Ectodermal cell (in vitro differentiated cells): ENCODE data around the gene LDHAL6B.

Experiments
- H3K27ac ChIP-seq: 2 replicates; pipeline ENCODE4 v1.7.0; 2013; ENCODE audit warnings: mild to moderate bottlenecking, low read depth, low read length; ENCODE audit not compliant: insufficient read depth, poor library complexity, severe bottlenecking
- H3K27me3 ChIP-seq: 2 replicates; pipeline ENCODE4 v1.7.0; 2013; ENCODE audit warnings: mild to moderate bottlenecking, low read length; ENCODE audit not compliant: insufficient read depth, control insufficient read depth, poor library complexity, severe bottlenecking
- H3K36me3 ChIP-seq: one replicate; pipeline ENCODE4 v1.7.0; 2013; ENCODE audit warnings: low read length; ENCODE audit not compliant: control insufficient read depth, insufficient read depth
- H3K4me1 ChIP-seq: one replicate; pipeline ENCODE4 v1.7.0; 2013; ENCODE audit warnings: low read length; ENCODE audit not compliant: control insufficient read depth, insufficient read depth
- H3K4me3 ChIP-seq: 2 replicates; pipeline ENCODE4 v1.7.0; 2013; ENCODE audit warnings: low read depth, low read length, control low read depth; ENCODE audit not compliant: insufficient read depth
- H3K9me3 ChIP-seq: 2 replicates; pipeline ENCODE4 v1.7.0; 2013; ENCODE audit warnings: mild to moderate bottlenecking, low read length, moderate library complexity; ENCODE audit not compliant: control insufficient read depth
- WGBS, 2 experiments: methylation state at CpG; one replicate each; pipeline ENCODE4 v1.1.7; 2013; ENCODE audit warnings: missing lambda C conversion rate in 2 of 2; 5-methylcytosine and 5-hydroxymethylcytosine counted together

LDHAL6B gene

GRCh38 chr15:59247364-59247763 lies 40.7 kb downstream of the LDHAL6B start:
- no peaks in the 10 kb centered on the region for H3K9me3 ChIP-seq
- 4% methylated on average over 2 of the region's 2 CpGs for WGBS, 2 experiments

GRCh38 chr15:59249816-59250215 lies 43.2 kb downstream of the LDHAL6B start:
- no peaks in the 10 kb centered on the region for H3K27me3 ChIP-seq
- no peak overlapping the region for H3K27ac ChIP-seq
- H3K9me3 ChIP-seq, result no peaks in the 10 kb centered on the region
- no peak overlapping the region for H3K4me3 ChIP-seq
- no peaks in the 10 kb centered on the region for H3K36me3 ChIP-seq
- 89 to 94% methylated on average over 5 of the region's 5 CpGs for WGBS, 2 experiments
- no peaks in the 10 kb centered on the region for H3K4me1 ChIP-seq

More at GRCh38 chr15:59247364-59247763, 40.7 kb downstream of the LDHAL6B start:
- no peaks in the 10 kb centered on the region for H3K36me3 ChIP-seq
- H3K27me3 ChIP-seq, result no peaks in the 10 kb centered on the region
- no peak overlapping the region for H3K4me3 ChIP-seq
- H3K27ac ChIP-seq, result no peak overlapping the region
- no peaks in the 10 kb centered on the region for H3K4me1 ChIP-seq

GRCh38 chr15:59250249-59250648 lies 43.6 kb downstream of the LDHAL6B start:
- Histone ChIP-seq H3K9me3 (no peaks in the 10 kb centered on the region), H3K27ac (no peak overlapping the region), H3K36me3 (no peaks in the 10 kb centered on the region), H3K27me3 (no peaks in the 10 kb centered on the region), H3K4me3 (no peak overlapping the region), H3K4me1 (no peaks in the 10 kb centered on the region)
- 94% methylated on average over 13 of the region's 13 CpGs for WGBS, 2 experiments

- Histone ChIP-seq H3K9me3 (no peaks in the 10 kb centered on the region), H3K36me3 (no peaks in the 10 kb centered on the region), H3K4me1 (no peaks in the 10 kb centered on the region), H3K4me3 (no peak overlapping the region), H3K27ac (no peak overlapping the region), H3K27me3 (no peaks in the 10 kb centered on the region)
- 78 to 82% methylated on average over 7 of the region's 7 CpGs for whole genome bisulfite sequencing, 2 experiments
Measured at GRCh38 chr15:59251001-59251845, 44.6 kb downstream of the LDHAL6B start.

GRCh38 chr15:59252137-59252536 lies 45.5 kb downstream of the LDHAL6B start:
- no peaks in the 10 kb centered on the region for H3K36me3 ChIP-seq
- WGBS, 2 experiments, result 93% methylated on average over 5 of the region's 5 CpGs
- no peaks in the 10 kb centered on the region for H3K9me3 ChIP-seq
- no peak overlapping the region for H3K4me3 ChIP-seq
- H3K27ac ChIP-seq, result no peak overlapping the region
- H3K27me3 ChIP-seq, result no peaks in the 10 kb centered on the region
- H3K4me1 ChIP-seq, result no peaks in the 10 kb centered on the region

- no peaks in the 10 kb centered on the region for H3K4me1 ChIP-seq
- 95% methylated on average over 6 to 7 of the region's 7 CpGs for WGBS, 2 experiments
- no peak overlapping the region for H3K27ac ChIP-seq
- no peaks in the 10 kb centered on the region for H3K9me3 ChIP-seq
- no peak overlapping the region for H3K4me3 ChIP-seq
- no peaks in the 10 kb centered on the region for H3K36me3 ChIP-seq
- no peaks in the 10 kb centered on the region for H3K27me3 ChIP-seq
Measured at GRCh38 chr15:59255680-59256336, 49.2 kb downstream of the LDHAL6B start.

- WGBS, 2 experiments, result 83% methylated on average over 8 of the region's 8 CpGs
- H3K27ac ChIP-seq, result no peak overlapping the region
Measured at GRCh38 chr15:59256482-59256881, 49.8 kb downstream of the LDHAL6B start.

GRCh38 chr15:59257140-59257539 lies 50.5 kb downstream of the LDHAL6B start:
- H3K27ac ChIP-seq, result no peak overlapping the region
- no peaks in the 10 kb centered on the region for H3K4me1 ChIP-seq
- H3K9me3 ChIP-seq, result no peaks in the 10 kb centered on the region
- 73 to 92% methylated on average over 3 to 4 of the region's 4 CpGs for WGBS, 2 experiments
- H3K36me3 ChIP-seq, result no peaks in the 10 kb centered on the region
- H3K27me3 ChIP-seq, result no peaks in the 10 kb centered on the region
- H3K4me3 ChIP-seq, result no peak overlapping the region

More at GRCh38 chr15:59256482-59256881, 49.8 kb downstream of the LDHAL6B start:
- H3K36me3 ChIP-seq, result no peaks in the 10 kb centered on the region
- no peaks in the 10 kb centered on the region for H3K4me1 ChIP-seq
- no peaks in the 10 kb centered on the region for H3K9me3 ChIP-seq
- no peaks in the 10 kb centered on the region for H3K27me3 ChIP-seq
- H3K4me3 ChIP-seq, result no peak overlapping the region
